Mesendoderm (in vitro differentiated cells): ENCODE data around the gene LUC7L.
"Not testable (repeated sequence)": the region's sequence is repeated elsewhere in the genome, so short reads cannot be mapped to it uniquely, and the experiment has no call there.

Experiments
- DNase-seq: peaks from one replicate; pipeline ENCODE4 v3.0.0; 2013
- H2AK5ac ChIP-seq: 2 replicates; pipeline ENCODE4 v1.6.1; 2013; ENCODE audit warnings: low read length, inconsistent platforms
- H2BK120ac ChIP-seq: 2 replicates; pipeline ENCODE4 v1.6.1; 2013; ENCODE audit warnings: low read depth, mild to moderate bottlenecking, low read length, moderate library complexity, mixed read lengths
- H2BK15ac ChIP-seq: replicated peaks from 2 replicates; pipeline ENCODE4 v1.6.1; 2013; ENCODE audit warnings: low read depth, mild to moderate bottlenecking, moderate library complexity
- H2BK5ac ChIP-seq: 2 replicates; pipeline ENCODE4 v1.6.1; 2013; ENCODE audit warnings: low read length, inconsistent platforms
- H3K18ac ChIP-seq: 2 replicates; pipeline ENCODE4 v1.6.1; 2013; ENCODE audit warnings: mild to moderate bottlenecking, low read length, mixed read lengths
- H3K23ac ChIP-seq: one replicate; pipeline ENCODE4 v1.6.1; 2013; ENCODE audit warnings: low read length
- H3K27ac ChIP-seq: 2 replicates; pipeline ENCODE4 v1.5.1; 2013; ENCODE audit warnings: low read depth, mild to moderate bottlenecking, inconsistent platforms, low read length, moderate library complexity
- H3K27me3 ChIP-seq: 2 replicates; pipeline ENCODE4 v1.6.1; 2013; ENCODE audit warnings: low read length, control low read depth, mild to moderate bottlenecking, inconsistent platforms; ENCODE audit not compliant: insufficient read depth, poor library complexity
- H3K36me3 ChIP-seq: 2 replicates; pipeline ENCODE4 v1.6.1; 2013; ENCODE audit warnings: low read length, inconsistent platforms; ENCODE audit not compliant: control insufficient read depth, insufficient read depth
- H3K4ac ChIP-seq: one replicate; pipeline ENCODE4 v1.6.1; 2013; ENCODE audit warnings: low read depth, mild to moderate bottlenecking, low read length, moderate library complexity
- H3K4me1 ChIP-seq: 2 replicates; pipeline ENCODE4 v1.6.1; 2013; ENCODE audit warnings: low read depth, low read length, inconsistent platforms; ENCODE audit not compliant: control insufficient read depth
- H3K4me2 ChIP-seq: 2 replicates; pipeline ENCODE4 v1.6.1; 2013; ENCODE audit warnings: low read length
- H3K4me3 ChIP-seq: 2 replicates; pipeline ENCODE4 v1.5.1; 2013; ENCODE audit warnings: mild to moderate bottlenecking, low read length
- H3K56ac ChIP-seq: one replicate; pipeline ENCODE4 v1.6.1; 2013; ENCODE audit warnings: low read length
- H3K79me1 ChIP-seq: 2 replicates; pipeline ENCODE4 v1.6.1; 2013; ENCODE audit warnings: low read length, inconsistent platforms
- H3K79me2 ChIP-seq: 2 replicates; pipeline ENCODE4 v1.6.1; 2013; ENCODE audit warnings: mild to moderate bottlenecking, low read length; ENCODE audit not compliant: control insufficient read depth, insufficient read depth
- H3K9ac ChIP-seq: 2 replicates; pipeline ENCODE4 v1.6.1; 2013; ENCODE audit warnings: low read length, inconsistent platforms
- H4K5ac ChIP-seq: one replicate; pipeline ENCODE4 v1.6.1; 2013; ENCODE audit warnings: low read length
- H4K8ac ChIP-seq: one replicate; pipeline ENCODE4 v1.6.1; 2013; ENCODE audit warnings: low read depth, mild to moderate bottlenecking, control low read depth, low read length, moderate library complexity
- WGBS: extraction: QIAGEN DNeasy Blood & Tissue Kit; methylation state at CpG from one replicate; pipeline ENCODE4 v1.1.7; 2013; ENCODE audit warnings: low lambda C conversion rate, missing lambda C conversion rate; ENCODE audit not compliant: insufficient coverage; ENCODE audit errors: extremely low coverage; 5-methylcytosine and 5-hydroxymethylcytosine counted together

LUC7L gene

GRCh38 chr16:163139-163538, 66.1 kb downstream of the LUC7L start:
- WGBS, result no CpG with 5 or more reads among the region's 10 CpGs
- H3K4me3 ChIP-seq, result not testable (repeated sequence)
- peaks cover 27% of the 10 kb centered on the region for H3K27me3 ChIP-seq

GRCh38 chr16:162271-162991, 66.8 kb downstream of the LUC7L start:
- Histone ChIP-seq H3K27ac (no peak overlapping the region), H3K4me3 (no peak overlapping the region), H2BK5ac (no peak overlapping the region), H2AK5ac (no peak overlapping the region), H3K27me3 (peaks cover 23% of the 10 kb centered on the region), H2BK15ac (no peak overlapping the region), H3K4me1 (no peaks in the 10 kb centered on the region), H3K4ac (no peak overlapping the region), H4K5ac (no peak overlapping the region), H3K79me2 (no peaks in the 10 kb centered on the region), H3K56ac (no peak overlapping the region), H3K36me3 (no peaks in the 10 kb centered on the region), H3K9ac (no peak overlapping the region), H4K8ac (no peak overlapping the region), H3K23ac (no peak overlapping the region), H3K18ac (no peak overlapping the region), H3K79me1 (no peaks in the 10 kb centered on the region), H2BK120ac (no peak overlapping the region), H3K4me2 (no peak overlapping the region)
- 100% methylated on average over 1 of the region's 13 CpGs for WGBS
- DNase-seq, result no peak

More at GRCh38 chr16:163139-163538, 66.1 kb downstream of the LUC7L start:
- not testable (repeated sequence) for H3K9ac ChIP-seq, H3K23ac ChIP-seq, H3K4ac ChIP-seq, H2BK5ac ChIP-seq, H3K56ac ChIP-seq, H2BK15ac ChIP-seq, H2BK120ac ChIP-seq, H3K79me1 ChIP-seq, DNase-seq, H3K18ac ChIP-seq, H3K4me1 ChIP-seq, H4K5ac ChIP-seq, H3K4me2 ChIP-seq, H2AK5ac ChIP-seq, H3K79me2 ChIP-seq, H3K27ac ChIP-seq, H4K8ac ChIP-seq, H3K36me3 ChIP-seq

GRCh38 chr16:160691-161190, 68.5 kb downstream of the LUC7L start:
- no peak overlapping the region for H2BK120ac ChIP-seq
- no peak overlapping the region for H4K5ac ChIP-seq
- no peak overlapping the region for H3K9ac ChIP-seq
- H3K4ac ChIP-seq, result no peak overlapping the region
- no peak overlapping the region for H2AK5ac ChIP-seq
- no peak overlapping the region for H3K18ac ChIP-seq
- no peak overlapping the region for H3K56ac ChIP-seq
- no peak overlapping the region for H3K4me2 ChIP-seq
- H3K79me2 ChIP-seq, result no peaks in the 10 kb centered on the region
- H3K27ac ChIP-seq, result no peak overlapping the region
- H3K79me1 ChIP-seq, result no peaks in the 10 kb centered on the region
- no peak overlapping the region for H3K4me3 ChIP-seq
- H3K36me3 ChIP-seq, result no peaks in the 10 kb centered on the region
- H2BK15ac ChIP-seq, result no peak overlapping the region
- no peak for DNase-seq
- H4K8ac ChIP-seq, result no peak overlapping the region
- no peaks in the 10 kb centered on the region for H3K4me1 ChIP-seq
- WGBS, result no CpG with 5 or more reads among the region's 18 CpGs
- peaks cover 6% of the 10 kb centered on the region for H3K27me3 ChIP-seq
- no peak overlapping the region for H2BK5ac ChIP-seq
- H3K23ac ChIP-seq, result no peak overlapping the region

- H3K36me3 ChIP-seq, H3K4me2 ChIP-seq, H4K8ac ChIP-seq, H3K56ac ChIP-seq, H3K27ac ChIP-seq, H2AK5ac ChIP-seq, H3K79me2 ChIP-seq, H3K79me1 ChIP-seq, H2BK15ac ChIP-seq, H3K18ac ChIP-seq, H3K4me1 ChIP-seq, H2BK5ac ChIP-seq, DNase-seq, H3K9ac ChIP-seq, H4K5ac ChIP-seq, H2BK120ac ChIP-seq, H3K4ac ChIP-seq, H3K27me3 ChIP-seq, H3K4me3 ChIP-seq, H3K23ac ChIP-seq: not testable (repeated sequence)
- no CpG with 5 or more reads among the region's 20 CpGs for WGBS
Observed at GRCh38 chr16:160242-160641, 69.0 kb downstream of the LUC7L start.

DNA sequence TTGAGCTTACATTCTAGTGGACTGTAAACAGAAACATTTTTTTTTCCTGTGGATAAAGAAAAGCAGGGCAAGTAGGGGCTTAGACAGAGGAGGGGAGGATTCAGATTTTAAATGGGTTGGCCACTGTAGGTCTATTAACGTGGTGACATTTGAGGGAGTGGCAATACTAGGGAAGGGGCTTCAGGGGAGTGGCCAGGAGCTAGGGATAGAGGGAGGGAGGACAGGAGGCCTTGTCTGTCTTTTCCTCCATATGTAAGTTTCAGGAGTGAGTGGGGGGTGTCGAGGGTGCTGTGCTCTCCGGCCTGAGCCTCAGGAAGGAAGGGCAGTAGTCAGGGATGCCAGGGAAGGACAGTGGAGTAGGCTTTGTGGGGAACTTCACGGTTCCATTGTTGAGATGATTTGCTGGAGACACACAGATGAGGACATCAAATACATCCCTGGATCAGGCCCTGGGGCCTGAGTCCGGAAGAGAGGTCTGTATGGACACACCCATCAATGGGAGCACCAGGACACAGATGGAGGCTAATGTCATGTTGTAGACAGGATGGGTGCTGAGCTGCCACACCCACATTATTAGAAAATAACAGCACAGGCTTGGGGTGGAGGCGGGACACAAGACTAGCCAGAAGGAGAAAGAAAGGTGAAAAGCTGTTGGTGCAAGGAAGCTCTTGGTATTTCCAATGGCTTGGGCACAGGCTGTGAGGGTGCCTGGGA, 70.0 kb downstream of the LUC7L start:
- WGBS, result no CpG with 5 or more reads among the region's 6 CpGs
- H3K27me3 ChIP-seq, result peaks cover 7% of the 10 kb centered on the region
- no peak for DNase-seq

More for the DNA sequence above, 70.0 kb downstream of the LUC7L start:
- Histone ChIP-seq H3K4me2 (no peak overlapping the region), H2BK5ac (no peak overlapping the region), H4K8ac (no peak overlapping the region), H4K5ac (no peak overlapping the region), H3K79me2 (no peaks in the 10 kb centered on the region), H2BK15ac (no peak overlapping the region), H3K36me3 (no peaks in the 10 kb centered on the region), H3K9ac (no peak overlapping the region), H3K4ac (no peak overlapping the region), H3K23ac (no peak overlapping the region), H3K79me1 (no peaks in the 10 kb centered on the region), H3K18ac (no peak overlapping the region), H3K27ac (no peak overlapping the region), H2AK5ac (no peak overlapping the region), H3K56ac (no peak overlapping the region), H3K4me3 (no peak overlapping the region), H2BK120ac (no peak overlapping the region), H3K4me1 (no peaks in the 10 kb centered on the region)
